GM18508 (cell line): ENCODE results near the gene RBM47.
"Not testable (repeated sequence)": the region's sequence is repeated elsewhere in the genome, so short reads cannot be mapped to it uniquely, and the experiment has no call there.

ENCODE experiments used
- ATAC-seq: cut with Tn5 transposase; IDR thresholded peaks from one replicate; pipeline ENCODE4 v1.9.1; 2021; ENCODE audit warnings: moderate number of reproducible peaks; ENCODE audit not compliant: insufficient read depth, unreplicated experiment

The RBM47 gene

GRCh38 chr4:40570348-40571077 is 59.2 kb downstream of the RBM47 start:
- ATAC-seq, result no peak

- no peak for ATAC-seq
Observed at GRCh38 chr4:40564815-40565483, 64.7 kb downstream of the RBM47 start.

- no peak for ATAC-seq
Observed at GRCh38 chr4:40564004-40564403, 65.7 kb downstream of the RBM47 start.

- ATAC-seq, result no peak
Observed at GRCh38 chr4:40563401-40563800, 66.3 kb downstream of the RBM47 start.

- ATAC-seq, result no peak
Observed at GRCh38 chr4:40562681-40563080, 67.0 kb downstream of the RBM47 start.

- no peak for ATAC-seq
Observed at GRCh38 chr4:40562208-40562607, 67.5 kb downstream of the RBM47 start.

- ATAC-seq, result not testable (repeated sequence)
Observed at GRCh38 chr4:40561543-40562177, 68.0 kb downstream of the RBM47 start.

- ATAC-seq, result peak; percentile 64
Observed at GRCh38 chr4:40559585-40560465, 69.8 kb downstream of the RBM47 start.

GRCh38 chr4:40557736-40558135 is 71.9 kb downstream of the RBM47 start:
- no peak for ATAC-seq

- no peak for ATAC-seq
Observed at GRCh38 chr4:40555176-40555900, 74.3 kb downstream of the RBM47 start.

- ATAC-seq, result not testable (repeated sequence)
Observed at GRCh38 chr4:40554641-40555040, 75.0 kb downstream of the RBM47 start.

- ATAC-seq, result no peak
Observed at GRCh38 chr4:40553995-40554394, 75.7 kb downstream of the RBM47 start.

GRCh38 chr4:40552536-40552935 is 77.1 kb downstream of the RBM47 start:
- no peak for ATAC-seq

- ATAC-seq, result not testable (repeated sequence)
Observed at GRCh38 chr4:40551568-40552136, 78.0 kb downstream of the RBM47 start.

- peak; percentile 59 for ATAC-seq
Observed at GRCh38 chr4:40550948-40551462, 78.7 kb downstream of the RBM47 start.

- no peak for ATAC-seq
Observed at GRCh38 chr4:40550196-40550595, 79.5 kb downstream of the RBM47 start.

GRCh38 chr4:40548256-40548655 is 81.4 kb downstream of the RBM47 start:
- ATAC-seq, result no peak

GRCh38 chr4:40547789-40548132 is 81.9 kb downstream of the RBM47 start:
- no peak for ATAC-seq
